MM.1S (cell line): ENCODE results near the gene WEE1.

Source experiments
- DNase-seq: peaks from one replicate; pipeline ENCODE4 v3.0.0-alpha.2; 2015
- H2AFZ ChIP-seq: fragments of 300-600 bp; sonication (generic); 2 replicates; pipeline ENCODE4 v1.6.0; 2016; ENCODE audit warnings: antibody characterized with exemption, low read length
- H3F3A ChIP-seq: fragments of 300-600 bp; sonication (generic); 2 replicates; pipeline ENCODE4 v1.6.1; 2016; ENCODE audit warnings: mild to moderate bottlenecking, antibody characterized with exemption, low read length, moderate library complexity, mixed read lengths; ENCODE audit not compliant: insufficient read depth
- H3K27ac ChIP-seq: fragments of 300-600 bp; sonication (generic); 2 replicates; pipeline ENCODE4 v1.5.1; 2016; ENCODE audit warnings: mild to moderate bottlenecking, low read length
- H3K27me3 ChIP-seq: fragments of 300-600 bp; sonication (generic); replicated peaks from 2 replicates; pipeline ENCODE4 v1.6.0; 2016; ENCODE audit warnings: low read length; ENCODE audit not compliant: insufficient read depth
- H3K36me3 ChIP-seq: fragments of 300-600 bp; sonication (generic); replicated peaks from 2 replicates; pipeline ENCODE4 v1.6.1; 2016; ENCODE audit warnings: mild to moderate bottlenecking, low read length, mixed read lengths; ENCODE audit not compliant: insufficient read depth
- H3K4me1 ChIP-seq: fragments of 300-600 bp; sonication (generic); 2 replicates; pipeline ENCODE4 v1.6.1; 2016; ENCODE audit warnings: low read length, mixed read lengths
- H3K4me2 ChIP-seq: fragments of 300-600 bp; sonication (generic); 2 replicates; pipeline ENCODE4 v1.6.0; 2016; ENCODE audit warnings: low read depth, low read length
- H3K4me3 ChIP-seq: fragments of 300-600 bp; sonication (generic); 2 replicates; pipeline ENCODE4 v1.5.1; 2016; ENCODE audit warnings: low read length, mixed read lengths
- H3K79me2 ChIP-seq: fragments of 300-600 bp; sonication (generic); 2 replicates; pipeline ENCODE4 v1.6.1; 2016; ENCODE audit warnings: mixed run types, low read length, mixed read lengths
- H3K9ac ChIP-seq: fragments of 300-600 bp; sonication (generic); 2 replicates; pipeline ENCODE4 v1.6.1; 2016; ENCODE audit warnings: low read length, mixed read lengths
- H3K9me2 ChIP-seq: fragments of 300-600 bp; sonication (generic); replicated peaks from 2 replicates; pipeline ENCODE4 v1.6.1; 2016; ENCODE audit warnings: mild to moderate bottlenecking, low read length, mixed read lengths; ENCODE audit not compliant: insufficient read depth
- H3K9me3 ChIP-seq: fragments of 300-600 bp; sonication (generic); replicated peaks from 2 replicates; pipeline ENCODE4 v1.6.1; 2016; ENCODE audit warnings: mild to moderate bottlenecking, low read length, mixed read lengths; ENCODE audit not compliant: insufficient read depth
- H4K20me1 ChIP-seq: fragments of 300-600 bp; sonication (generic); 2 replicates; pipeline ENCODE4 v1.6.1; 2016; ENCODE audit warnings: mild to moderate bottlenecking, low read length, moderate library complexity, mixed read lengths; ENCODE audit not compliant: insufficient read depth
- CTCF ChIP-seq: fragments of 300-600 bp; sonication (generic); IDR thresholded peaks from 2 replicates; pipeline ENCODE4 v1.5.1; 2016; ENCODE audit warnings: antibody characterized with exemption, low read length, mixed read lengths
- EZH2 ChIP-seq: fragments of 300-600 bp; sonication (generic); optimal IDR thresholded peaks from 2 replicates; pipeline ENCODE3; 2017; ENCODE audit warnings: low read depth, mild to moderate bottlenecking, antibody characterized with exemption, low read length, mixed read lengths
- EZH2phosphoT487 ChIP-seq: fragments of 300-600 bp; sonication (generic); IDR thresholded peaks from 2 replicates; pipeline ENCODE4 v1.6.1; 2018; ENCODE audit warnings: antibody characterized with exemption, low read length

WEE1 gene

GRCh38 chr11:9616042-9616675 is 42.7 kb downstream of the WEE1 start:
- Histone ChIP-seq H3K4me1 (0 out of 2 replicates have a peak, but pooled peaks cover 4% of the 10 kb centered on the region), H3K79me2 (no peaks in the 10 kb centered on the region), H3K27ac (no peak overlapping the region), H3K27me3 (no peaks in the 10 kb centered on the region), H3K36me3 (no peaks in the 10 kb centered on the region), H3K9ac (no peak overlapping the region), H4K20me1 (no peaks in the 10 kb centered on the region), H3F3A (peaks cover 18% of the 10 kb centered on the region), H3K9me2 (no peaks in the 10 kb centered on the region), H2AFZ (no peak overlapping the region), H3K4me2 (no peak overlapping the region), H3K4me3 (no peak overlapping the region), H3K9me3 (no peaks in the 10 kb centered on the region)
- no peak for DNase-seq
- TF ChIP-seq EZH2 = no peak
- TF ChIP-seq CTCF = no peak
- TF ChIP-seq EZH2phosphoT487 = no peak

GRCh38 chr11:9616858-9617257 is 43.4 kb downstream of the WEE1 start:
- TF ChIP-seq EZH2 (no peak), CTCF (no peak), EZH2phosphoT487 (no peak)
- H3K36me3 ChIP-seq = no peaks in the 10 kb centered on the region
- no peak for DNase-seq
- no peaks in the 10 kb centered on the region for H3K9me3 ChIP-seq
- no peaks in the 10 kb centered on the region for H4K20me1 ChIP-seq
- no peak overlapping the region for H3K27ac ChIP-seq
- H3K9me2 ChIP-seq = no peaks in the 10 kb centered on the region
- no peak overlapping the region for H3K4me2 ChIP-seq
- H3K4me1 ChIP-seq = 0 out of 2 replicates have a peak, but pooled peaks cover 4% of the 10 kb centered on the region
- no peak overlapping the region for H3K9ac ChIP-seq
- H3F3A ChIP-seq = peaks cover 18% of the 10 kb centered on the region
- no peak overlapping the region for H2AFZ ChIP-seq
- no peak overlapping the region for H3K4me3 ChIP-seq
- no peaks in the 10 kb centered on the region for H3K27me3 ChIP-seq
- H3K79me2 ChIP-seq = no peaks in the 10 kb centered on the region

- Histone ChIP-seq H3K9me3 (no peaks in the 10 kb centered on the region), H3K27me3 (no peaks in the 10 kb centered on the region), H3K9me2 (no peaks in the 10 kb centered on the region), H3K4me2 (no peak overlapping the region), H3K27ac (no peak overlapping the region), H3K4me1 (0 out of 2 replicates have a peak, but pooled peaks cover 4% of the 10 kb centered on the region), H3K79me2 (no peaks in the 10 kb centered on the region), H3K9ac (no peak overlapping the region), H2AFZ (no peak overlapping the region), H4K20me1 (no peaks in the 10 kb centered on the region), H3K36me3 (no peaks in the 10 kb centered on the region), H3K4me3 (no peak overlapping the region), H3F3A (peaks cover 18% of the 10 kb centered on the region)
- DNase-seq = no peak
- no peak for TF ChIP-seq CTCF
- TF ChIP-seq EZH2phosphoT487 = no peak
- no peak for TF ChIP-seq EZH2
These were observed 44.5 kb downstream of the WEE1 start for GRCh38 chr11:9617940-9618339.
